Fibroblast of peridontal ligament (primary cell): ENCODE measurements around the gene TMEM86A.
A peak's percentile ranks its signal among the peaks of the same experiment; 100 is the strongest.

ENCODE experiments used
- DNase-seq: peaks from one replicate; pipeline ENCODE4 v3.0.0-alpha.2; 2010; ENCODE audit errors: extremely low read depth

The TMEM86A gene

DNA sequence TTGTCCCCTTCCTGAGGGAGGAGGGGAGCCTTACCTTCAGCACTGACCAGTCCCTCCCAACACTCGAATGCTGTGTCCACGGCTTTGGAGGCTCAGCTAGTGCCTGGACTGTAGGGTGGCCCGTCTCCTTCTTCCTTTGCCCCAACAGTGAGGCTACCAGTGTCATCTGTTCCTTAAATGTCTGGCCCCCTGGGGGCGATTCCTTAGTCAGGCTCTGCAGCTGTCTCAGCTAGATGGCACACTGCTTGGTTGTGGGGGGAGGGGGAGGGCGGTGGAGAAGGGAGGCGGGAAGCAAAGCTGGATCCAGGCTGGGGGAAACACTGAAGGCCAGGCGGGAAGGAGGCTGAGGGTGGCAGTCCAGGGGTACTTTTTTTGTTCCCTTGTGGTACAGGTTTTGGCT lies 27.5 kb downstream of the TMEM86A start, which contains the start of gene IGSF22:
Gene IGSF22 (minus strand): TSS at position 149 of the 400 bp plus-strand sequence. CDS start 1,952 bp downstream, outside the sequence.
- DNase-seq, result no peak

DNA sequence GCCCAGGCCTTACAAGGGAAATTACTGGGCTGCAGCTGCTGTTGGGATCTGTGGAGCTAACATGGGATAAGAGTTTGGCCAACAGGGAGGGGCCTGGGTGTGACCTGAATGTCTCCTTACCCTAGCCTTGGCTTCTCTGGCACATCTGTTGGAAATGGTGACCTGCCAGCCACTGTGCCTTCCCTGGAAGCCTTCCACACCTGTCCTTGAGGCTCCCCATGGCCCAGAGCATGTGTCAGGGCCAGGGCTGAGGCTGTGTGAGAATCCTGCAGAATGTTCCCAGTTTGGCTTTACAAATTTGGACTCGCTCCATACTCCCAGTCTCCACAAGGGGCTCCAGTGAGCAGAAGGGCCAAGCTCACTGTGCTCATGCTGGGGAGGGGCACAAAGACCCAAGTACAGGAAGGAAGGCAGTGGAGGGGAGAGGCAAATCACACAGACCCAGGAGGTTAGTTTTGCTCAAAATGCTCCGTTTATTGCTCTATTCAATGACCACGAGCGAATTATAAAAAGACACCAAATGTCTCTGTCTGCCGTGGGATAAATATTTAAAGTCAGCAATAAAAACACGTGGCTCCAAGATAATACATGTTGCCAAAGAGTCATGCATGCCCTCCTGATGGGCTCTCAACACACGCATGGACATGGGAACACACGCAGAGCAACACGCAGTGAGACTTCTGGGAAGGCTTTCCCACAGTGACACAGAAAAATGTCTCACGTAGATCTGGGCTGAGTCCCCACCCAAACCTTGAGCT lies 29.1 kb downstream of the TMEM86A start:
- peak; percentile 16 for DNase-seq

DNA sequence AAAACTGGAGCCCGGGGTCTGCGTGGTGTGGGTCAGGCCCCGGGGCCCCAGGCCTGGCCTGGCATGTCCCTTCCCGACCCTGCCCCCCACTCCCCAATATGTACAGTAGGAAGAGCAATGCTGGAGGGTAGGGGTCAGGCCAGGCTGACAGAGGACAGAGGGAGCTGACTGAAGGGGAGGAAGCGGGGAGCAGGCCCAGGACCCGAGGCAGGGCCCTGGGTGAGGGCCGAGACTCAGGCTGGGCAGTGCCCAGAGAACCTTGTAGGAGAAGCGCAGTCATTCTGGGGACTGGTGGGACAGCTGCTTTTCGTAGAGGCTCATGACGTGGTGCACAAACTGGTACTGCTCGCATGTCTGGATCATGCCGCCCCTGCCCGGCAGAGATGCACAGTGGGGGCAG lies 30.1 kb downstream of the TMEM86A start:
- no peak for DNase-seq

DNA sequence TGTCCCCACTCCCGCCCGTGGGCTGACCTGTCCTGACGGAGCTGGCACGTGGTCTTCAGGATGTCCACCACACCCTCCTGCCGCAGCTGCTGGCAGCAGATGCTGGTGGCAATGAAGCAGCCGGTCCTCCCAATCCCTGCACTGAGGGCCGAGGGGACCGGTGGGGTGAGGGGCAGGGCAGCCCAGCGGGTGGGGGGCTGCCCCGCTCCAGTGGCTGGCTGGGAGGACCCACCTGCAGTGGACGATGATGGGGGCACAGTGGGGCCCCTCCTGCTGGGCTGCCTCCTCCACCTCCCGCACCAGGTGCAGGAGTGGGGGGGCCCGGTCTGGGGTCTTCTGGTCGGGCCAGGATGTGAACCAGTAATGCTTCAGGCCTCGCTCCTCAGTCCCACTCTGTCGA lies 30.8 kb downstream of the TMEM86A start:
- no peak for DNase-seq

DNA sequence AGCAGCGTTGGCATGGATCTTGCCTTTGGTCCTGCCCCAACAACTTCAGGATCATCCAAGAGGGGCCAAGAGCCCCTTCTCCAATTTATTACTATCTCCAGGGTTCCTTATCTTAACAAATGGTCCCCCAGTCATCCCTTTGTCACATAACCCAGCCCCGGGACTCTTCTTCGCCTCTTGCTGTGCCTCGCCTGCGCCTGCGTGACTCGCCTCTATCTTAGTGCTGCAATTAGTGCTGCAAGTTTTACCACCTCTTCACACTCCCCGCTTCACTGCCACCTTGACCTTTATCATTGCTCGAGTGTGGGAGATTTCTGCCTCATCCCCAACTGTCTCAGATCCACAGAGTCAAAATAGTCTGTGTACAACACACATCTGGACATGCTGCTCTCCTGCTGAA lies 31.4 kb downstream of the TMEM86A start:
- DNase-seq, result no peak

DNA sequence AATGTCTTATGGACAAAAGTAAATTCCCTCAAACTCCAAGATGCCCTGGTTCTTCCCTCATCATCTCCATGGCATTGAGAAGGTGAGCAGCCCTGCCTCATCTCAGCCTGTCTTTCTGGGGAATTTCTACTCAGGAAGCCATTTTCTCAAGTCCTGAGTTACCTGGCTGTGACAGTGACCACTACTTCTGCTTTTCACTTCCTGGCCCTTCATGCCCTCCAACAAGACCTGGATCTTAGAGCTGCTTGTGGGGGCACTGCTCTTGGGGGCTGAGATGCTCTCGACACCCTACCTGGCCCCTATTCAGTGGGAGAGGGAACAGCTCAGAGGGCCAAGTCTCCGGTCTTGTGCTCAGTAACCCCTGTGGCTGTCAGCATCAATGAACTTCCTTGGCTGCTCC lies 32.9 kb downstream of the TMEM86A start:
- DNase-seq, result no peak

DNA sequence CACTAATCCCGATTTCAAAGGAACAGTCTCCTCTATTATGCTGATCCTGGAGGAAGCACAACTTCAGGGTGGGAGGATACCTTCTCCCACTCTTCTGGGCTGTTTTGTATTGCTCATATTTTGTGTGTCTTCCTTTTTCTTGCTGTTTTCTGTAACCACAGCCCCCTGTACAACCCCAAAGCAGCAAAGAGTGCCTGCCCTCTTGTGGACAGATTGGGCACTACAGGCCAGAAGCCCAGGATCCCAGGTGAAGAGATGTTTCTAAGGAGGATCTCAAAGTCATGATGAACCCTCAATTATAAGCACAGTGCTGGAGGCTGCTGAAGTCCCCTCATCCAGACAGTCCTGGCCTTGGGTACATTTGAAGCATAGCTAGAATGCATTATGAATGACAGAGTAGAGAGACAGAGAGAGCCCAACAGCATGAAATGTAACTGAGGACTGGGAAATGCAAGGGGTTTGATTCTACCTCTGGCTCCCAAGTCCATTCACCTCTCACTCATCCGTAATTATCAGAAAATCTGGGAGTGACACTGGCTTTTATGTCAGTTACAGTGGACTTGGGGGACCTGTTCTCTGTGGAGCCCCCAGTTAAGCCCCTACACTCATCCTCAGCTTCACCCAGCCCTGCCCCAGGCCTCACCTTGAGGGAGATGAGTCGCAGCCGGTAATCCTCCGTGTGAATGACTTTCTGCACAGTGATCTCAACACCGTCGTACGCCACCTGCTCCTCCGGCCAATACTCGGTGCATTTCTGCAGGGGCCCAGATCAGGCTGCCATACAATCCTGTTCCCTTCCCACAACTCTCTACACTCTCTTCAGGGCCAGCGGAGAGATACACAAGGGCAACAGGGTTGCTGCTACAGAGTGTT lies 33.6 kb downstream of the TMEM86A start:
- DNase-seq, result peak; percentile 49

DNA sequence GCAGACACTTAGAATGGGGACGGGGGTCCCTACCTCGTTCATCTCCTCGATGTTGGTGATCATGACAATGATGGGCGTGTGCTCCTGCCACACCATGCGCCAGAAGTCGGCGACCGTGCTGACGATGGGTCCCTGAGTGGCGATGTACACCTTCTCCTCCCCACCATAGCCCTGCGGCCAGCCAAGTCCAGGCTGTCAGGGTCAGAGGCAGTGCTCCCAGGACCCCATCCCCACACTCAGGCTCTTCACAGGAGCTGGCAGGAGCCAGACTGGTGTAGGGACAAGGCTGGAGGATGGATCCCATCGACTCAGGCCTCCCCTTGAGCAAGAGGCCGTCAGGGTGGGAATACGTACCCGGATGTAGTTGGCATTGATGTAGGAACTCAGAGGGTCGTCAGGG lies 34.6 kb downstream of the TMEM86A start:
- DNase-seq, result no peak

DNA sequence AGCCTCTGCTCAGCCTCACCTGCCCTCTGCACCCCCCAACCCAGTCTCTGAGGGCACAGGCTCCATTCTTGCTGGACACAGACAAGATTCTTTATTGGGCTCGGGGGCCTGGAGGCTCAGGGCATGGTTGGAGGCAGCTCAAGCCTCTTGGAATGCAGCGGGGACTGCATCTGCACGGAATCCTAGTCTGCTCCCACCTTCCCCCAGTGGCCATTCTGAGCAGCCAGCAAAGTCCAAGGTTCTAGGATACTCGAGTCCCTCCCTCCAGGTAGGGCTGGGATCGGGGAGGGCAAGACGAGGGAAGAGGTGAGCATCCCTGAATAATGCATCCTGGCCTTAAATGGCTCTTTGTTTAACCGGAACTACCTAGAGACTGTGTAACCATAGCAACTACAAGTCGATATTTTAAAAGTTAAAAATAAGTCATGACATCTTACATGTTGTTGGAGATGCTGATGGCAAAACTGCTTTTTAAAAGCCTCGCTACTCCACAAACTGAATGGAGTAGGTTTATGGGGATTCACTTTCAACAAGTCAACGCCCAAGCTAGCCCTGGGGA lies 38.1 kb downstream of the TMEM86A start:
- DNase-seq, result no peak

DNA sequence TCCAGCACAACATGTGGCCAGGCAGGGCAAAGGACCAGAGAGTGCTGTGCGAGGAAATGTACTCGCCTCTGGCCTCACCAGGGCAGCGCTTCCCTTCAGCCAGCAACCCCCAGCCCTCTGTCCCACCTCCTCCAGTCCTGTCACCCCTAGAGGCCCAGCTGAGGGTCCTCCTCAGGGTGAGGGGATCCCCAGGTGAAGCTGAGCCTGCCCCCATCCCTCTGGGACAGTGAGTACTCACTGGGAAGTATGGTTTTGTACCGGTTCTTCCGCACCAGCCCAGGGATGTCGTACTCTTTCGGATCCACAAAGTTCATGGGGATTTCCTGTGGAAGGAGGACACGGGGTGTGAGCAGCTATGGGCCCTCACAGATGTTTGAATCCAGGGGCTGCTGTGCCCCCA lies 39.1 kb downstream of the TMEM86A start:
- no peak for DNase-seq

DNA sequence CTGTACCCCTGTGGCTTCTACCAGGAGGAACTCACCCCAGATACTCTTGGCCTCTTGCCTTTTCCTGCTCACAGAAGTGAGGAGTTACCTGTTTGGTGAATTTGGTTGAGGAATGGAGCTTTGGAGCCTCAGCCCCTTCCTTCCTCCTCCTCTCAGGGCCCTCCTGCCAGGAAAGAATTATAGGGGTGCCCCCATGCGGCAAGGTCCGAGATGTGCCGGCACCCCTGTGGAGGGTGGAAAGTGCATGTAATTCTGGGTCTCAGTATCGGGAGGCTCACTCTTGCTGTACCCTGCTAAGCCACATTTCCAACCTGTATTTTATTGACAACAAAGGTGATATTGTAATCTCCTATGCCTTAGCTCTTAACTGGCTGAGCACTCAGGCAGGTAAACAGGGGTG lies 41.1 kb downstream of the TMEM86A start:
- DNase-seq, result no peak

DNA sequence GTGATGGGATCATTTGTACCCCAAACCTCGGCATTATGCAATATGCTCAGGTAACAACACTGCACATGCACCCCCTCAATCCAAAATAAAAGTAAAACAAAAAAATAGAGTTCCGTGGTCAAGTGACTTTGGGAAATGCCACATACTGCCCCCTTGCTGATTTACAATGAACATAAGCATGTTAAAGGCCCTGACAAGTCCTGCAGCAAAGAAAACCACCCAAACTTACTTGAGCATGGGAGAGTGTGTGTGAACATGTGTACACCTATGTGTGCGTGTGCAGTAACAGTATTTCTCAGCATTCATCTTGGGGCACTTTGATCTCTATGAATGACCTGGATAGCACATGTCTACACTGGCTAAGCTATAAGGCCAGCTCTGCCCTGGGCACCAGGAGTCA lies 43.2 kb downstream of the TMEM86A start:
- DNase-seq, result no peak

DNA sequence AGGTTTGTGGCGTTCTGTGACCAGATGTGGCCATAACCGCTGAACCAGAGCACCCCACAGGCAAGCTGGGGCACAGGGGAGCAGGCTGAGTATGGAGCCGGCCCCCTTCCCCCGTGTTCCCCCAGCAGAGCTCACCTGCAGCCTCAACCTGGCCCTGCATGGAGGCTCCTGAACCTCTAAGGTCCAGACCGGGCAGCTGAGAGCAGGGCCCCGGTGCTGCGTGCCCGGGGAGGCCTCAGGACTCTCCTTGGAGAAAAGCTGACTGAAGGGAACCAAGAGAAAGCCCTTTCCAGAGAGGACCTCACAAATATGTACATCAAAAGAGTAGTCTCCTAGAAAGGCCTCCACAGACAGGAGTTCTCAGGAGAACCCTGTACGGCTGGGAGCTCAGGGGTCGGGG lies 44.8 kb downstream of the TMEM86A start:
- no peak for DNase-seq

DNA sequence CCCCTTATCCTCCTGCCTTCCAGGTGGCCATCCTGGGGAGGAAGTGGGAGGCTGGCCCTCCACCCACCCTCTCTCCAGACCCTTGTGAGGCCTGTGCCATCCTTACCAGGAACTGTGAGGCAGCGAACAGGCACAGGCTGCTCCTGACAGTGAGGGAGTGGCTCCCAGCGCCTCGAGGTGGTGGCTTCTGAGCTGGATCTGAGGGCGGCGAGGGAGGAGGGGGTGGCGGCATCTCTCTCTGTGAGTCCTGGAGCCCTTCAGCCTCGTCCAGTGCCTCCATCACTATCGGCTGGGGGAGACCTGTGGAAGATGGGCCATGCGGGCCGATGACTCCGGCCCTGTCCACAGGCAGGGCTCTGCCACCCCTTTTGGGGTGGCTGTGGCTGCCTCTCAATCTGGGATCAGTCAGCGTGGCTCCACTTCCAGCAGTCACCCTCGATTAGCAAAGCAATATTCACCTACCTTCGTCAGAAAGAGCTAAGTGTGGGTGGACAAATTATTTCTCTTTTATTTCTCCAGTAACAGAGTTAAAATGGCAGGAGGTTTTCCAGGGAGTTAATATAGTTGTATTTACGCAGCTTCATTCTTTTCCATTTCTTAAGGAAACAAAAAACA lies 45.4 kb downstream of the TMEM86A start:
- no peak for DNase-seq

DNA sequence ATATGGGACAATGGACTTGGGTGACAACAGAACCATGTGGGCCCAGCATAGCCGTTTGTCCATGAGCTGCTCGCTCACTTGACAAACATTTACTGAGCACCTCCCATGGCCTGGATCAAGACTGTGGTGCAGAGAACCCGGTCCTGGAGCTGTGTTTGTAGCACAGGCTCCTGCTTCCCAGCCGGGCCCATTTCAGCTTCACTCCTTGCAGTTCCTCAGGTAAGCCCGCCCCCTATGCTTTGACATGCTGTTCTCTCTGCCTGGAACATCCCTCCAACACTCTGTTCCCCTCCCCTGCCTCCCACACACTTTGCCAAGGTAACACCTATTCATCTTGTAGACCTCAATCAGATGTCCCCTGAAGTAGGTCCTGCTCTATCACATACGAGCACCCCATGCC lies 46.7 kb downstream of the TMEM86A start:
- DNase-seq, result no peak

DNA sequence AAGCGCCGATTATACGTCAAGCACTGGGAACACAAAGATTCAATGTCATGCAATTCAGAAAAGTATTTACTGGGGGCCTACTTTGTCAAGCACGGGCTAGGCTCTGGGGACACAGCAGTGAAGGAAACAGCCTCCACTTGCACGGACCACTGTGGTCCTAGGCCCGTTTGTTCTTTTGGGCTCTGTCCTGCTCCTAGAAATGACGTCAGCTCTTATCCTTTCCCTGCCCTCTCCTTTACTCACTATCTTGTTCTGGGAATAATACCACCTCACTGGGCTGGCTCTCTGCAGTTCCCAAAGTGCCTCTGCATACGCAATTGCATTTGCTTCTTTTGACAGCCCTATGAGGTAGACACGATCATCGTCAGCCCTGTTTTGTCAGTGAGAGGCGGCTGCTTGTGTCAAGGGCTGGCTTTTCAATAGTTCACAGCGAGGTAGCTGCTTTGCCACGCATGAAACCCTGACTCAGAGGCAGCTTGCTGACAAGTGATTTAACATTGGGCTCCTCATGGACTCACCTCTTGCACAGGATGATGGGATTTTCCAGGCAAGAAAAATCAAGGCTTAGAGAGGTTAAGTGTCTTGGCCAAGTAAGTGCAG lies 50.3 kb downstream of the TMEM86A start:
- no peak for DNase-seq

DNA sequence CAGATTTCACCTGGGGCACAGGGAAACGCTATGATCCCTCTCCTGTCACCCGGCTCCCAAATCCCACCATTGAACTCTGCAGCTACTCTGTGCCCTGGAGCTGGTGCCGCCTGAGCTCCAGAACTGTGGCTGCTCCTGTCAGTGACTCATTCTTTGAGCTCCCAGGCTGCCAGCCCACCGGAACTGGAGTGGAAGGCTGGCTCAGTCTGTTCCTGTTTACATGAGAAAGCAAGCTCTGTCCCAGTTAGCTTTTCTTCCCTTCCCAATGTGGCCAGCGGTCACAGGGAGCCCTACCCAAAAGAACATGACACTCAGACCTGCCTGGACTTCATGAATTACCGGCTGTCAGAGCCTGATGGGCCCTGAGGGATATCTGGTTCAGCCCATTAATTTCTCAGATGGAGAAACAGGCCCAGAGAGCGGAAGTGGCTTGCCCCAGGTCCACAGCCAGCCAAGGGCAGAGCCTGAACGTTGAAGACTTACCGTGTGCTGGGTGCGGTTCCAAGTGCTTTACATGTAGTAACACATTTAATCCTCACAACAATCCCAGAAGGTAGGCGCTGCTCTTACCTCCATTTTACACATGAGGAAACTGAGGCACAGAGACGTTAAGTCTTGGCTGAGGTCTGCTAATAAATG lies 51.2 kb downstream of the TMEM86A start:
- DNase-seq, result peak; percentile 61

DNA sequence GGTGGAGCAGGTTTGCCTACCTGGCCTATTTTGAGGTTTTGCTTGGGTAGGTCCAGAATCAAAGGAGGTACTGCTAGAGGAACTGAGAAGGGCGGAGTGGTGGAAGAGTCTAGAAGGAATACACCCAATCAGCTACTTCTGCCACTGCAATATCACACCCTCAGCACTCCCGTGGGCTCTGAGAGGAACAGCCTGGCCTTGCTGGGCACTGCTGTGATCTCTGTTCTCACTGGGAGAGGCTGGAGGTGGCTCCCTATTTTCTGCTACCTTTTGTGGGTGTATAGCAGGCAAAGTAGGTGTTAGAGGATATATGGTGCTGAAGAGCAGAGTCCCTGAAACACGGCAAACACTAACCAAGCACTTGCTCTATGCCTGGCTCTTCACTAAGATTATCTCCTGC lies 52.4 kb downstream of the TMEM86A start:
- no peak for DNase-seq

DNA sequence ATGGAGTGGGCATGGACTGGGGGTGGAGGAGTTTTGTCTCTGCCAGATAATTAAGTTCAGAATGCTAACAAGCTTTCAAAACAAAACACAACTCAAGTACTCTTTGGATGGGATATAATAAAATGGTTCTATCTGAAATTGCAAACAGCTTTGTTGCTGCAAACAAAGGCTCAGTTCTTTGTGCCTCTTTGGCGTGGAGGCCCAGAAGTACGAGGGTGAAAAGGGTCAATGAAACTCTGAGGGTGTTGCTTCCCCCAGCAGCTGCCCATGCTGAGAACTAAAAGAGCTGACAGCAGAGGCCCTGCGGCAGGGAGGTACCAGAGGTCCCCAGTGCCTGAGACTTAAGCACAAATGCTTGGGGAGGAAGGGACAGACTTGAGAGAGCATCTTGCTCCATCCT lies 53.9 kb downstream of the TMEM86A start:
- no peak for DNase-seq

DNA sequence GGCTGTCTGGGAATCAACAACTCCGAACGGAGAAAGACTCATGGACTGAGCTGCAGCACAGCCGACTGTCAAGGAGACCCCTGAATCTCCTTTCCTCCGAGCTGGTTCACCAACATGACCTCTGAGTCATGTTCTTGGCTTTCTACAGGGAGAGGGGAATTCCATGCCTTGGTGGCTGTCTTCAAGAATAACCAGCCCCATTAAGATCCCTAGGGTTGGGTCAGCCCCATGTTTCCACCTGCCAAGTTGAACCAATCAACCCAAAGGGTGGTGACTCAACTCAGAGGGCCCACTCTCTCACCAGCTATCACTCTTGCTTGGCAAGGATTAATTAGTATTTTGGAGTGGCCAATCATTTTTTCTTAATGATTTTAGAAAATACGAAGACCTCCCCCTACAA lies 55.7 kb downstream of the TMEM86A start:
- DNase-seq, result no peak
